NCI-H2171 (cell line): ENCODE data around the gene LORICRIN.

Experiments used
- DNase-seq: peaks from one replicate; lab custom pipeline; 2025; lab: John Stamatoyannopoulos, UW

The LORICRIN gene, protein sequence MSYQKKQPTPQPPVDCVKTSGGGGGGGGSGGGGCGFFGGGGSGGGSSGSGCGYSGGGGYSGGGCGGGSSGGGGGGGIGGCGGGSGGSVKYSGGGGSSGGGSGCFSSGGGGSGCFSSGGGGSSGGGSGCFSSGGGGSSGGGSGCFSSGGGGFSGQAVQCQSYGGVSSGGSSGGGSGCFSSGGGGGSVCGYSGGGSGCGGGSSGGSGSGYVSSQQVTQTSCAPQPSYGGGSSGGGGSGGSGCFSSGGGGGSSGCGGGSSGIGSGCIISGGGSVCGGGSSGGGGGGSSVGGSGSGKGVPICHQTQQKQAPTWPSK

DNA sequence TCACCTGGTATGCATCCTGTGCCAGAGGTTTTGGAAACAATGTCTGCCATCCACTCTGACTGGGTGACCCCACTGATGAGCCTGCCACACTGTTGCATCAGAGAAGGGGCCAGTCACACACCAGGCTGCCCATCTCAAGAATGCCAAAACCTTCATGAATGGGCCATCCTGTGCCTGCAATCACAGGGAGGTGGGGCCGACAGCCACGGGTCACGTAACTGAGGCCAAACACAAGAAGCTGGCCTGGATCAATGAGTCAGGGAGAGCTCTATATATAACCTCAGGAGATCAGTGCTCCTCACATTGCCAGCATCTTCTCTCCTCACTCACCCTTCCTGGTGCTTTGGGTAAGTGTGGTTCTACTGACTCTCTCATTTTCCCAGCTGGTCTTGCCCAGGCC lies at the start of gene LORICRIN:
Gene LORICRIN, plus strand, starts transcription at position 301 of the 400 bp plus-strand sequence. CDS start 1,263 bp downstream, outside the sequence.
- DNase-seq, result no peak

DNA sequence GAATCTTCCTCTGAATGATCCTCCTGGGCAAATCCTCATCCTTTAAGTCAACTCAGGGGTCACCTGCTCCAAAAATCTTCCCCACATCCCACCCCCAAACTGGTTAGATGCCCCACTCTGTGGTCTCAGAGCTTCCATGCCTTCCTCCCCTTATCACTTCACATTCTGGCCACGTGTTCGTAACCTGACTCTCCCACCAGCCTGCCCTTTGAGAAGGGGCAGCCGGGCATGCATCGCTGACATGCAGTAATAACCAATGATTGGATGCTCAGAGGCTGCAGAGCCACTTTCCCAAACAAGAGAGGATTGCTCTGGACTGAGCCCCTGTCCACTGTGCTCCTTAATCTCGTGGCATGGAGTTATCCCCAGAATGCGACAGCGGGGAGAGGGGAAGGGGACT lies 49.3 kb upstream of the LORICRIN start:
- DNase-seq, result no peak

DNA sequence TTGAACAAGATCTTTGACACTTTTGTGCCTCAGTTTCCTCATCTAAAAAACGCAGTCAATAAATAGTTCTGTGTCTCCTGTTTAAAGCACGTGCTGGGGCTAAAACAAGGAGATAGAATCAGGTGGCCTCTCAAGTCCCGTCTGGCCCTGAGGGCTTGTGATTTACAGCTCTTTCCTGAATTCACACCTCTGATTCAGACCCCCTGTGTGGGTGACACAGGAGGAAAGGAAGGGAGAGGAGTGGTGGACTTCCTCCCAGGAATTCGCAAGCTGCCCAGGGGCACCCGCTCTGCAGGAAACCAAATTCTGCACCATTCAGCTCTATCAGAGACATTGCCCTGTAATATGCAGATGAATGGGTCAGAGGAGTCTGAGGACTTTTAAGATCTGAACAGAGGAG lies 47.3 kb upstream of the LORICRIN start:
- no peak for DNase-seq

DNA sequence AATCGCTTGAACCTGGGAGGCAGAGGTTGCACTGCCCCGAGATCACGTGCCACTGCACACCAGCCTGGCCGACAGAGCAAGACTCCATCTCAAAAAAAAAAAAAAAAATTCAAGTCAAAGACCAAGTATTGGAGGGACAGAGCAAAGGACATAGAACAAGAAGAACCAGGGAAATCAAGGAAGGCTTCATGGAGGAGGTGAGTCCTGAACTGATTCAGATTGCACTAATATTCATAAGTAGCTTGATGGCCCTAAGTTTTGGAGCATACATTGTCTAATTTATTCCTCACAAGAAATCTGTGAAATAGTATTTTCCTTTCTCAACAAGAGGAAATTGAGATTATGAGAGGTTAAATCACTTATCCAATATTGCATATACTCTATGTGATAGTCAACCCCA lies 46.0 kb upstream of the LORICRIN start:
- DNase-seq, result no peak

DNA sequence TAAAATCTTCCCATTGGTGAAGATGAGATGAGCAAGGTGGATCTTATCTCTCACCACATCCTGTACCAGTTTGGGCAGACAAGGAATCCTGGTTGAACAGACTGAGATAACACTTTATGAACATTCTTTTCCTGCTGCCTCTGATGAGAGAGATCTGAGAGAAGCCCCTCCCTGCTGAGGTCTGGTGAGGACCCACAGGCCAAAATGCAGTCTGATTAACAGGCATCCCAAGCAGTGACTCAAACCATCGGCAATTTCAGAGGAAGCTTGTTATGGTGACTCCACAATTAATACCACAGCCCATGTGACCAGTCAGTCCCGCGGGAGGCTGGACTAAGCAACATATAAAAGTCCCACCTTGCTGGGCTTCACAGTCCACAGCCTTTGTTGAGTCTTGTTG lies 42.3 kb upstream of the LORICRIN start, which contains the start of gene PRR9:
Gene PRR9, plus strand, starts transcription at position 373 of the 400 bp plus-strand sequence. CDS start 561 bp downstream, outside the sequence.
- no peak for DNase-seq

DNA sequence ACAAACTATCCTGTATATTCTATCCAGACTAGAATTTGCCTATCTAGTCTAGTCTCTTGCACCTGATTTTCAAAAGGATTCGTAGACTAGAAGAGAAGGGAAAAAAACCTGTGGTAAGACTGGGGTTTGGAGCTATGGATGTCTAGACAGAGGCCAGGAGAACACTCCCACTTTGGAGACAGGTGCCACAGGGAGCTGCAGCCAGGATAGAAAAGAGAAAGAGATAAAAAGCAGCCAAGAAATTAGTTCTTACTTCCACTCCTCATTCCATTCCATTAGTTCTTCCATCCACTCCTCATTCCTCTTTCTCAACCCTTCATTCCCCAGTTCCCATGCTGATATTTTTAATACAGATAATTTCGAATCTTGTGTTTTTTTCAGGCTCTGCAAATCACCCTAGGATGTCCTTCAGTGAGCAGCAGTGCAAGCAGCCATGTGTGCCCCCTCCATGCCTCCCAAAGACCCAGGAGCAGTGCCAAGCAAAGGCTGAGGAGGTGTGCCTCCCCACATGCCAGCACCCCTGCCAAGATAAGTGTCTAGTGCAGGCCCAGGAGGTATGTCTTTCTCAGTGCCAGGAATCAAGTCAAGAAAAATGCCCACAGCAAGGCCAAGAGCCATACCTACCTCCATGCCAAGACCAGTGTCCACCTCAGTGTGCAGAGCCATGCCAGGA lies 41.6 kb upstream of the LORICRIN start:
- no peak for DNase-seq

DNA sequence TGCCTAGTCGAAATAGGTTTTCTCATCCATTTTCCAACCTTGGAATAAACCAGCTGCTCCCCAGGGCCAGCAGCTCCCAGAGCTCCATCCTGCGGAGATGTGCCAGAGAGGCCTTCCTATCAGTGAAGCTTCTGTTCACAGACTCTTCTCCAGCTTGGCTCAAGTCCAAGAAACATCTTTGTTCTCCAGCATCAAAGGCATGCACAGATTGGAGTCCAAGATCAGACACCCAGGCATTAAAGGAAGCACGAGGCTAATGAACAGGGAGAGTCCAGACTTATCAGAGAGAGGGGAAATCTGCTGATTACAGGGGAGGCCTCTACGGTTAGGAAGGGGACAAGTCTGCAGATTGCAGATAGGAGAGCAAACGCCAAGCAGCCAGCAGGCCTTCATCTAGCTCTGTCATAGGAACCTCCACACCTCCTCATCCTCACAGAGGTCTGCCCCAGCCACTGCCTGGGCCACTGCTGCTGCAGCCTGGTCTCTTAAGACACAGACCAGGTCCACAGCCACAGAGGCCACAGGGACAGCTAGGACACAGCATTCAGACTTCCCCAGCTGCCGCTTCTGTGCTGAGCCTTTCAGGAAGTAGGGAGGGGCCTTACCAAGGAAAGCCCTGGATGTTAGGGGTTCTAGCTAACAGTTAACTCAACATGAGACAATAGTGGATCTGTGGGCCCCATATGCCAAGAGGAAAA lies 38.7 kb upstream of the LORICRIN start:
- DNase-seq, result peak; percentile 10

DNA sequence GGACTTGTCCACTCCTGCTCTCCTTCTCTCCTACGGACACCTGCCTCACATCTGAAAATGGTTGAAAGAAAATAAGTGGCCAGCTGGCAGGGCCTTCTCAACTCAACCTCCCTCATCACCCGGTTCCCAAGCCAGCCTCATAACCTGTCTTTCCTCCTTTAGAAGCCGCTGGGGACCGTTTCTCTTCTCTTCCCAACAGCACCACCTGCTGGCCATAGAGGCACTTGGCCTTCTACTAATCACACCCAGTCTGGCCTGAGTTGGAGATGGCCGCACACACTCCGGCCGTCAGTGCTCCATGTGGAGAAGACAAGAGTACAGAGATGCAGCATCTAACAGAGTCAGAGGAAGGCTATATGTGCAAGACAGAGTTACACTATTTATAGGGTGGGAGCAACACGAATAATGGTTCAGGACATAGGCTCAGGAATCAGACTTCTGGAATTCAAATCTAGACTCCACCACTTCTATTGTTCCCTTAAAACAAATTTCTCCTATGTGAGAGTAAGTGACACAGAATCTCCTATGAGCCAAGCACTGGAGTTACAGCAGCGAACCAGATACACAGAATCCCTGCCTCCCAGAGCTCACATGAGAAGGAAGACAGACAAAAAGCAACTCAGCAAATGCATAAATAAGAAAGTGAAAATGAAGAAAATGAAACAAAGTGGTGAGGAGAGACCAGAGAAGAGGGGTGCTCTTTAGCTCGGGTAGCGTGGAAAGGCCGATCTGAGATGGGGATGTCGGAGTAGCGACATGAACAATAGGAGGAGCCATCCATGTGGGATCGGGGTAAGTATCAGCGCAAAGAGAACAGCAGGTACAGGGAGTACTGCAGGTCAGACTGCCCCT lies 36.2 kb upstream of the LORICRIN start:
- DNase-seq, result peak; percentile 60

DNA sequence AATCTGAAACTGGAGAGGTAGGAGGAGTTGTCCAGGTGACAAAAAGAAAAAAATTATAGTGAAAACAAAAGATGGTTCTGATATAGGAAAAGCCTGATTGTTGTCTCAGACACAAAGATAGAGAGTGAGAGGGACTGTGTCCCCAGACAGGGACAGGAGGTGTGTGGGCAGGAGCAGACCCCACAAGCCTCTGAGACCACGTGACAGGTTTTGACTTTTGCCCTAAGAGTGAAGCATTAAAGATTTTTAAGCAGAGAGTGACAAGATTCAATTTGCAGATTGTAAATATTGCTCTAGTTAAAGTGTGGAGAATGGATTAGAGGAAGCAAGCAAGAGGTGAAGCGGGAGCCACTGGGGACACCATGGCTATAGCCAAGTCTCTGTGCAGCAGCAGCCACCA lies 31.7 kb upstream of the LORICRIN start:
- DNase-seq, result no peak

DNA sequence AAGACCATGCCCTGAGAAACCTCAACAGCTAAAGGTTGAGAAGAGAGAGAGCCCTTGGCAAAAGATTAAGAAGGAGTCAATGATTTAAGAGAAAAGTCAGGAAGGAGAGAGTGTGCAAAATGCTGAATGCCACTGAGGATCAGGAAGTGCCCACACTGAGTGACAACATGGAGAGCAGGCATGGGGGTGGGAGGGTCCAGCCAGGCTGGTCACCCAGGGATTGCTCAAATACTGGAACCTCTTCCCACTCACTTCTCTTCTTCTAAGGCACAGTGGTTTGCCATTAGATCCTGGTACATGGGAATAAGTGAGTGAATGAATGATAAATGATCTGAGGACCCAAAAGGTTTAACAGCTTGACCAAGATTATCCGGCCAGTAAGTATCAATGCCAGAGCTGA lies 31.0 kb upstream of the LORICRIN start:
- no peak for DNase-seq

DNA sequence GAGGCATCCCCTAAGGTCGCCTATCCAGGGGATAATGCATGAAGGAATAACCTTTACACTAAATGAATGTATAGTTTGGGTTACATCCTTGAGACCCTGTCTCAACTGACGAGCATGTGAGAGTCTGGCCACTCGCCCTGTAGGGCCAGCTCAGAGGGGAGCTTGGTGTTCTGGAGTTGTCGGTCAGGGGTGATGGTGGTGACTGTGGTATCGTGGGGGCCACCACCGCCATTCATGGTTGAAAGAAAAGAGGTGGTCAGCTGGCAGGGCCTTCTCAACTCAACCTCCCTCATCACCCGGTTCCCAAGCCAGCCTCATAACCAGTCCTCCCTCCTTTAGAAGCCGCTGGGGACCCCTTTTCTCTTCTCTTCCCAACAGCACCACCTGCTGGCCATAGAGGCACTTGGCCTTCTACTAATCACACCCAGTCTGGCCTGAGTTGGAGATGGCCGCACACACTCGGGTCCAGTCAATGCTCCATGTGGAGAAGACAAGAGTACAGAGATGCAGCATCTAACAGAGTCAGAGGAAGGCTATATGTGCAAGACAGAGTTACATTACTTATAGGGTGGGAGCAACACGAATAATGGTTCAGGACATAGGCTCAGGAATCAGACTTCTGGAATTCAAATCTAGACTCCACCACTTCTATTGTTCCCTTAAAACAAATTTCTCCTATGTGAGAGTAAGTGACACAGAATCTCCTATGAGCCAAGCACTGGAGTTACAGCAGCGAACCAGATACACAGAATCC lies 30.2 kb upstream of the LORICRIN start:
- DNase-seq, result peak; percentile 5

DNA sequence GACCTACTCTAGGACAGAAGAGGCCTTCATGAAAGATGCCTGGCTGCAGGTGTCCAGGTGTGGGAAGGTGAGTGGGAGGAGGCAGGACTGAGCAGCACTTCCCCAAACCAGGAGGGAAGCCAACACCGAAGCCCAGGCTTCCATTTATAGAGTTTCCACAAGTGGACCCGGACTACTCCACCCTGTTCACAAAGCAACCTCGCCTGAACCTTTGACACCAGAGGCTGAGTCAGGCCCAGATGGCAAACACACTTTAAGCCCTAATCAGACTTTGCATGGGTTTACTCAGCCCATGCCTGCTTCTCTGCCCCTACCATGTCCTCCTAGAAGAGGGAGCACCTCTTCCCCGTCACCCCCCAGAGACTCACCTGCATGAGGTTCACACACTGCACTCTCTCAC lies 28.1 kb upstream of the LORICRIN start:
- no peak for DNase-seq

DNA sequence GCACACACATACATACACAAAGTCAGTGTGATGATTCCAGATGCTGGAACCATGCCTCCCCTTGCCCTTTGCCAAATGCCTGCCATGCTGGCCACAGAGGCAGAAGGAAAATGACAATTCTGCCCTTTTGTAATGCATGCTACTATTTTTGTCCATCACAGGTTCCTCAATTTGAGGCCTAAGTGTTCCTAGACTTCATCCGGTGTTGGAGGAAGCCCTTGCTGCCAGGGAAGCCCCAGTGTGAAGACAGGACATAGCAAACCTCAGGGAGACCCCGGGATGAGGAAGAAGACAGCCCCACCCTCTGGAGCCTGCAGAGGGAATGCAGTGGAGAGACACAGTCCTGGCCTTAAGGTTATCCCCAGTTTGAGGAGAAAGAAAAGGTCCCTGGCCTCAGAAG lies 27.7 kb upstream of the LORICRIN start:
- no peak for DNase-seq

DNA sequence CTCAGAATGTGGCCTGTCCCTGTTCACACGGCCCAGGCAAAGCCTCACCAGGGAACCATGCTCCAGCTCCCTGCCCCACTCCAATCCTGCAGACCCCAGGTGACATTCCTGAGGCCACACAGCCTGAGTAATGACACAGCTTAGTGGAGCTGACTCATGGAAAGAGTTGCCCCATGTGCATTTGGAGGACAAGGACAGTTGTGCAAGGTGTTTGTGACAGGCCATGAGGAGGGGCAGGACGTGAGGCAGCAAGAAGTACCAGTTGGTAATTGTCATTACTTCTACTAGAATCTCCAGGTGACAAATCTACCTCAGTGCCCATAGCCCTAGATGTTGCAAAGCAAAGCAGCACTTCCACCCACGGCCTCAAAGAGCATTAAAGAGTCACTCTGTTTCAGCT lies 26.9 kb upstream of the LORICRIN start:
- DNase-seq, result no peak

DNA sequence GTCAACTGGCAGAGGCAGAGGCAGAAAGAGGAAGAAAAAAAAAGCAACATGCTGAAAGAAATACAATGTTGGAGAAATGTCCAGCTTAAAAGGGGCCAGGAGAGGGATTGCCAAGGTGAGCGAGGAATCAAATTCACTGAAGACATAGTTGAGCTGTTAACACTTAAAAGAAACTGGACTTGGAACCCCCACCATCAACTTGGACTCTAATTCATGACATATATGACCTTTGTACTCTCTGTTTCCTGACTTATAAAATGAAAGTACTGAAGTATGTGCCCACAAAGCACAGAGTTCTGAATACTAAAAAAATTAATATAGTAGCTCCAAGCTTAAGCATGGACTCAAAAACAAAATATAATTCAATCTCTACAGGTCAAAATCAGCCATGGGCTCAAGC lies 26.0 kb upstream of the LORICRIN start:
- DNase-seq, result no peak

DNA sequence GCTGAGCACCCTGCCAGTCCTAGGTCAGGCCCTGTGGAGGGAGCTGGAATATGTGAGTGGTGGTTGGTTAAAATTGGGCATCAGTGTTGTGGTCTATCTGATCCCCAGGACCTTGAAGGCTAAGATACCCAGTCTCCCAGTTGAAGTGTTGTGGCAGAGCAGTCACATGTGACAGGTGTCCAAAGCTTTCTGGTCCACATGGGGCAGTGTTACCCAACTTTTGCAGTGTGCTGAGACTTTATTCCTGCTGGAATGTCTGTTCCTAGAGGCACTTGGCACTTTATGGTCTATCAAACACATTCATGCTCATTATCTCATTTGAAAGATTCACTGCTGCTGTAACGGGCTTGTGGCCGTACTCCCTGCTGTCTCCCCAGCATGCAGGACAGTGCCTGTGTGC lies 21.0 kb upstream of the LORICRIN start:
- DNase-seq, result no peak

DNA sequence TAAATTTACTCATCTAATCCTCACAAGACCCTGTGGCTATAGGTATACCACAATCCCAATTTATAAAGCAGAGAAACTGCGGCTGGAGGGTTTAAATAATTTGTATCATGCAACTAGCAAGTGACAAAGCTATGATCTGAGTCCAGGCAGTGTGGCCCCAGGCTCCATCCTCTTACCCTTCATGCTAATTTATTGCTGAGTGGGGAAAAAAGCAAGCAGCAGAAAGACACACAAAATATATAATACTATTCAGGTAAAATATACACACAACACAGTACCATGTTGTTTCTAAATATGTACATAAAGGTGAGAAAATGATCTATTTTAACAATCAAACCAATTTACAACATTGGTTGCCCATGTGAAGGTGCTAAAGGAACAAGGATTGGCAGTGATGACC lies 17.3 kb upstream of the LORICRIN start:
- DNase-seq, result no peak

DNA sequence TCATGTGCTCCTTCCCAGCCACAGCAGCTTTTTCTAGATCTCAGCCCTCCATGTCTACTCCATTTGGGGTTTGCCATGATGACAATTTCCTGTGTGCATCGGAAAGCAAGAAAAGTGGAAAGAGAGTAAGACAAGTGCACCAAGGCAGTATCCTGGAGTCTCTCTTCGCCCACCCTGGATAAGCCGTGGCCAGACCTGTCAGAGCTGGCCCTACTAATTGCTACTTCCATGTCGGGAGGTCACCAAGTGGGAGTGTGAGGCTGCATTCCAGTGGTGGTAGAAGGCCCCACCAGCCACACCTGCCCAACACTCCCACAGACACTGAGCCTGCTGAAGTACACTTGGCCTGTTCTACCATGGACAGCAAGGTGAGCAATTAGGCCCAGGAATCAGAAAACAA lies 14.0 kb upstream of the LORICRIN start:
- no peak for DNase-seq

DNA sequence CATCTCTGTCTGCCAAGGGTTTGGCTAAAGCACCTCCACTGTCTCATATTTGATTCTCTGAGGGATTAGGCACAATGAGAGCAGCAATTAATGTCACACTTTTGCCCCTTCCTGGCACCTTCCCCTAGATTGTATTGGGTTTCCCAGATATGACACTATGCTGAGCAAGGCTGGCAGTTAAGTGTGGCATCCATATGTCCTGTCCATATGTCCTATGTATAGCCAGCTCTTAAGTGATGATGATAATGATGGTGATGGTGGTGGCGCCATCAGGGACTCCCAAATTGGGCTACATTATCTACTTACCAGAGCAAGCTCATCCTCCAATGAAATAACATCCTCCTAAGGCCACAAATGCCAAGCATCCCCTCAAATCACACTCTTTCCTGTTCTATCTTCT lies 13.5 kb upstream of the LORICRIN start:
- no peak for DNase-seq

DNA sequence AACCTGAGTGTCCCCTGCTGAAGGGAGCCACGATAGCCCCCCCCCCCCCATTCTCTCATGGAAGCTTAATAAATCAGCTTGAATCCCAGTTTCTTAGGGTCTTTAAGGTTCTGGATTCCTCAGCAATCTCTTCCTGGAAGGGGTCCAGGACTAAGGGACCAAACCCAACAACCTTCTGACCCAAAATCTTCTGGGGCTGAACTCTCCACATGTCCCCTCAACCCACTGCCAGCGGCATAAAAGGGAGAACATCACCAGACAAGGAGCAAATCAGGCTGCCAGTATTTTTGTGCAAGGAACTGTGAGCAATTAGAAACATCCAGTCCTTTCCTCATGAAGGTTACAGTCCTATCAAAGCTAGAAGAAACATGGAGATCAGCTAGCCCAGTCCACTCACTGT lies 12.7 kb upstream of the LORICRIN start:
- no peak for DNase-seq

DNA sequence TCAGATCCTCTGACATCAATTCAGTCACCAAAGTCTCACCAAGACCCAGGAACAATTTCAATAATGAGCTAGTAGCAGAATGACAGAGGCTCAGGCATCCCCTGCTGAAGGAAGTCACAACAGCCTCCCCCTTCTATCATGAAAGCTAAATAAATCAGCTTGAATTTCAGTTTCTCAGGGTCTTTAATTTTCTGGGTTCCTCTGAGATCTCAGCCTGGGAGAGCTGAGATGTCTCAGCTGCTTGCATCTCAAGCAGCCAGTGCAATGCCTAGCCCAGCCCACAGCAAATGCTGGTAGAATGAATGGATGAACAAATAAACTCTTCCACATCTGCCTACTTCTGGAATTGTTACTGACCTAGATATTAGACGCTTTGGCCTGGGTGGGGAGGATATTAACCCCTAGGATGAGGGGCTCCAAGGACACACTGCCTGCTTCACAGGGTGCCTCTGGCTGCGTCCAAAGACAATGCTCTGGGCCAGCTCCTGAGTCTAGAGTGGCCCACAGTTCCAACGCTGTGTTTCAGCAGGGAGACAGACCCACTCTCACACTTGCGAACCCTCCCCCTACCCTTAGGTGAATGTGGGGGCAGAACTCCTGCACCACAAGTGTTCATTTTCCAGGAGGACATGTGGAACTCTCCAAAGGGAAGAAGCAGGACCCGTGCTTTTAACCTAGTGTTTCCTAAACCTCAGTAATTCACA lies 11.2 kb upstream of the LORICRIN start:
- no peak for DNase-seq
